Testis (tissue), 3 donors: ENCODE results near the gene CAMTA1. TPM values are rescaled to one million over a fixed set of nuclear protein-coding genes. Genes with fewer than 3 reads are reported as not detected.

Experiments
- DNase-seq: peaks from one replicate; pipeline ENCODE4 v3.0.0-alpha.2; 2019
- H3K27ac ChIP-seq, 2 donors: fragments of 200-600 bp; sonication (generic); one replicate each; pipeline ENCODE4 v1.5.1; 2019
- H3K27me3 ChIP-seq: fragments of 200-600 bp; sonication (generic); one replicate; pipeline ENCODE4 v1.5.1; 2019
- H3K36me3 ChIP-seq: fragments of 200-600 bp; sonication (generic); one replicate; pipeline ENCODE4 v1.5.1; 2017; ENCODE audit warnings: low read depth; ENCODE audit errors: missing control alignments
- H3K4me1 ChIP-seq: fragments of 200-600 bp; sonication (generic); one replicate; pipeline ENCODE4 v1.5.1; 2019
- H3K4me3 ChIP-seq, 2 donors: fragments of 200-600 bp; sonication (generic); one replicate each; pipeline ENCODE4 v1.5.1; 2017 to 2019
- H3K9me3 ChIP-seq: fragments of 200-600 bp; sonication (generic); one replicate; pipeline ENCODE4 v1.5.1; 2017
- POLR2A ChIP-seq: fragments of 450-650 bp; IDR thresholded peaks from one replicate; pipeline ENCODE4 v1.6.1; 2017; ENCODE audit warnings: antibody characterized with exemption, mild to moderate bottlenecking, moderate library complexity
- WGBS, 2 donors: methylation state at CpG; one replicate each; pipeline ENCODE4 v1.1.5; 2018; 5-methylcytosine and 5-hydroxymethylcytosine counted together
- intact Hi-C: fragments of 100-400 bp; cut with DNase I; formaldehyde crosslinking; loops from one replicate; pipeline ENCODE4 v1.15.1; 2023; ENCODE audit warnings: low total_unique reads
- polyA plus RNA-seq: library from polyadenylated mRNA; stranded (reverse); fragments of 350-450 nt; fragmentation: Illumina TruSeq; extraction: RNeasy Lipid Tissue Mini Kit (QIAGEN cat#74804); gene quantifications from one replicate; pipeline ENCODE4 v1.2.3, GENCODE V29; 2014; ENCODE audit warnings: low read depth, low replicate concordance; ENCODE audit not compliant: insufficient read depth
- total RNA-seq, 2 donors: library from RNA; depleted of rRNA; stranded (reverse); fragments of >200 nt; gene quantifications; one replicate each; pipeline ENCODE4 v1.2.3, GENCODE V29; 2016
- TF ChIP-seq, protein P1 (sequence below), 3 experiments: fragments of 450-650 bp in 2 of 3; fragments of 200-600 bp in 1 of 3; sonication (generic) in 1 of 3; IDR thresholded peaks; one replicate each; pipeline ENCODE4 v1.5.1; 2016 to 2019; ENCODE audit warnings: antibody characterized with exemption in 3 of 3, mild to moderate bottlenecking in 2 of 3, moderate library complexity in 1 of 3

Gene CAMTA1
- total and polyA plus RNA-seq, 3 donors from 2014 or later, result 116 to 158 (median 119) TPM

DNA sequence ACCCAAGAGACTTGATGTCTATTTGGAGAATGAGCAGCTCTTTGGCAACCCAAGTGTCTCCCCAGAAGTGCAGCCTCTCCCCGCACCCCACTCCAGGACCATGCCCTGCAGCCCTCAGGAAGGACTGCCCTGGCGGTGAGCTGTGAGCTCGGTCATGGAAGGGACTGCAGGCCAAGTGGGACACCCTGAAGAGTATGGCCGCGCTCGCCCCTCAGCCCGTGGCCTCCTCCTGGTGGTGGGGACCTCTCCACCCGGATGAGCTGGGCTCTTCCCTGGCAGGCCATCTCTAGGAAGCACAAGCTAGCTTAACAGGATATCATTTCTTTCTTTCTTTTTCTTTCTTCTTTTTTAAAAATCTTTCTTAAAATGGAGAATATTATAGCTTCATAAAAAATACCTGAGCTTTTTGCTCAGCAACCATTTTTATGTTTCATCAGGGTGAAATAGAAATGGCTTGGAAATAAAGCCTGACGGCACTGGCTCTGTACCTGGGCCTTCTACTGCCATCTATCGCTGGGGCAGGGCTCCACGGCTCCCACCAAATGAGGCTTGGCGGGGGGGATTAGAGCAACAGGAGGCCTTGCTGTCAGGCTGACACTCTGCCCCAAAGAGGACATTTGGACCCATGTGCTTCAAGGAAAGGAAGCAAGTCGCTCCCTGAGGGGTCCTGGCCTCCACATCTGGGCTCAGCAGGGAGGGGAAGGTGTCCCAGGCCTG is 689.7 kb downstream of the CAMTA1 start:
- no peak for TF ChIP-seq POLR2A
- TF ChIP-seq, protein P1, sequence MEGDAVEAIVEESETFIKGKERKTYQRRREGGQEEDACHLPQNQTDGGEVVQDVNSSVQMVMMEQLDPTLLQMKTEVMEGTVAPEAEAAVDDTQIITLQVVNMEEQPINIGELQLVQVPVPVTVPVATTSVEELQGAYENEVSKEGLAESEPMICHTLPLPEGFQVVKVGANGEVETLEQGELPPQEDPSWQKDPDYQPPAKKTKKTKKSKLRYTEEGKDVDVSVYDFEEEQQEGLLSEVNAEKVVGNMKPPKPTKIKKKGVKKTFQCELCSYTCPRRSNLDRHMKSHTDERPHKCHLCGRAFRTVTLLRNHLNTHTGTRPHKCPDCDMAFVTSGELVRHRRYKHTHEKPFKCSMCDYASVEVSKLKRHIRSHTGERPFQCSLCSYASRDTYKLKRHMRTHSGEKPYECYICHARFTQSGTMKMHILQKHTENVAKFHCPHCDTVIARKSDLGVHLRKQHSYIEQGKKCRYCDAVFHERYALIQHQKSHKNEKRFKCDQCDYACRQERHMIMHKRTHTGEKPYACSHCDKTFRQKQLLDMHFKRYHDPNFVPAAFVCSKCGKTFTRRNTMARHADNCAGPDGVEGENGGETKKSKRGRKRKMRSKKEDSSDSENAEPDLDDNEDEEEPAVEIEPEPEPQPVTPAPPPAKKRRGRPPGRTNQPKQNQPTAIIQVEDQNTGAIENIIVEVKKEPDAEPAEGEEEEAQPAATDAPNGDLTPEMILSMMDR (IDR thresholded peaks at IDR 0.05), result no peak
- H3K36me3 ChIP-seq, result no peaks in the 10 kb centered on the region
- DNase-seq, result no peak
- H3K27me3 ChIP-seq, result no peaks in the 10 kb centered on the region
- WGBS, 2 donors, result 94 to 95% methylated on average over 11 to 13 of the region's 13 CpGs
- H3K9me3 ChIP-seq, result no peaks in the 10 kb centered on the region
- no peak overlapping the region for H3K27ac ChIP-seq
- H3K4me1 ChIP-seq, result peaks cover 33% of the 10 kb centered on the region
- intact Hi-C loops, result no loop called here
- no peak overlapping the region for H3K4me3 ChIP-seq

DNA sequence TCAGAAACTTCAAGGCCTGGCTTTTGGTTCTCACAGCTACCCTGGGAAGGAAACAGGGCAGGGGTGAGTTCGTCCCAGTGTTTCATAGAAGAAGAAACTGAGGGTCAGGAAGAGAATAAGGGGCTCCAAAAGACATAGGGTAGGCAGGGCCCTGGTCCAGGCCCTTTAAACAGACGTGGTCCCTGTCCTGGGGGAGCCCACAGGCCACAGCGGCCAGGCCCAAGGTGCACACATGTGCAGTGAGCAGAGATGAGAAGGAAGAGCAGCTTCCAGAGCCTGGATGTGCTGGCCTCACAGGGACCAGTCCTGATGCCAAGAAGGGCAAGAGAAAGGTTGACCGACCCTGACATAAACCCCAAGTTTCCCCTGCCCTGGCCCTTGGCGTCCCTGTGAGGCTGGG is 690.4 kb downstream of the CAMTA1 start:
- WGBS, 2 donors, result 93 to 100% methylated on average over 2 to 5 of the region's 5 CpGs
- intact Hi-C loops, result no loop called here
- no peaks in the 10 kb centered on the region for H3K36me3 ChIP-seq
- TF ChIP-seq POLR2A, result no peak
- H3K27me3 ChIP-seq, result no peaks in the 10 kb centered on the region
- peaks cover 33% of the 10 kb centered on the region for H3K4me1 ChIP-seq
- H3K27ac ChIP-seq, result no peak overlapping the region
- no peaks in the 10 kb centered on the region for H3K9me3 ChIP-seq
- no peak overlapping the region for H3K4me3 ChIP-seq
- DNase-seq, result no peak

DNA sequence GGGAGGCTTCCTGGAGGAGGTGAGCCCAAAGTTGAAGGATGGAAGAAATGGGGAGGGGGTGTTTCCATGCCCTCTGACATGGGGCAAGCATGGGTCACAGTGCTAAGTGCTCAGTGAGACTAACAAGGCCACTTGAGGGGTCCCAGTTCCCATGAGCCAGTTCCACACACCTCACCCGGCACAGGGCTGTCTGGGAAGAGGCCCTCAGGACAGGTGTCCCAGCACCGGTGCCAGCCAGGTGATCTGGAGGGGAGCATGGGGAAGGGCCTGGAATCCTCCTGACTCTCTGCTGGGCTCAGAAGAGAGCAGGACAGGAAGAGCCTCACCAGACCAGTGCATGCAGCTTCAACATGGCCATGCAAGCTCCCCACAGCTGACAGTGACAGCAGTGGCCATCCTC is 691.1 kb downstream of the CAMTA1 start:
- no peak overlapping the region for H3K27ac ChIP-seq

DNA sequence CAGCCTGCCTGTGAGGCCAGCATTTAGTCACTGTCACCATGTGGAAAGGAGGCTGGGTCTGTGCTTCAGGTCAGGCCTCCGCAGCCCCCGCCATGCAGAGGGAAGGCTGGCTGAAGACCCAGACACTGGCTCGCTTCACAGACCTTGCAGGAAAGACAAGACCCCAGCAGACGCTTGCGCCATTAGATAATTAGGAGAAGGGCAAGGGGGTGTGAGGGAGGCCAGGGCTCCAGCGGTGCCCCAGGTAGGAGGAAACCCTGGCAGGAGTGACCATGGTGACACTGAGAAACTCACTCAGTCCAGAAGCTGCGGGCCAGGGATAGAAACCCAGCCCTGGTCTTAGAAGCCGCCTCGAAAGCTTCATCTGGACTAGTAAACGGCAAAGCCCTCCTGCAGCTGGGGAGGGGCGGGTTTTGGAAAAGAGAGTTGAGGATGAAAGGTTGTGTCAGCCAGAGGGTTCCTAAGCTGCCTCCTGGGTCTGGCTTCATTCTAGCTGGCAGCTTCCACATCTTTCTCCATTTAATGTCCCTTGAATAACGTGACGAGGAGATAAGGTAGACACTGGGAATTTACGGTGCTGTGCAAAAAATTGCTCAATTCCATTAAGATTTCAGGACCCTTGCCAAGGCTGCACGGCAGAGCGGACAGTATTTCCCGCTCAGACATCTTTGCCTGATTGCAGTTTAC is 691.8 kb downstream of the CAMTA1 start:
- H3K27ac ChIP-seq, result no peak overlapping the region
- H3K36me3 ChIP-seq, result no peaks in the 10 kb centered on the region
- no peak for DNase-seq
- peaks cover 25% of the 10 kb centered on the region for H3K4me1 ChIP-seq
- no peak for TF ChIP-seq POLR2A
- TF ChIP-seq, protein P1 (IDR thresholded peaks at IDR 0.05), result no peak
- H3K27me3 ChIP-seq, result no peaks in the 10 kb centered on the region
- WGBS, 2 donors, result 47 to 62% methylated on average over 12 to 17 of the region's 17 CpGs
- H3K4me3 ChIP-seq, result no peak overlapping the region
- H3K9me3 ChIP-seq, result no peaks in the 10 kb centered on the region
- intact Hi-C loops, result no loop called here

More for the DNA sequence above, 691.1 kb downstream of the CAMTA1 start:
- WGBS, 2 donors, result 83 to 88% methylated on average over 1 to 2 of the region's 2 CpGs
- intact Hi-C loops, result no loop called here
- no peak overlapping the region for H3K4me3 ChIP-seq
- TF ChIP-seq, protein P1 (IDR thresholded peaks at IDR 0.05), result no peak
- TF ChIP-seq POLR2A, result no peak
- no peaks in the 10 kb centered on the region for H3K36me3 ChIP-seq
- H3K9me3 ChIP-seq, result no peaks in the 10 kb centered on the region
- H3K27me3 ChIP-seq, result no peaks in the 10 kb centered on the region
- DNase-seq, result no peak
- H3K4me1 ChIP-seq, result peaks cover 31% of the 10 kb centered on the region

DNA sequence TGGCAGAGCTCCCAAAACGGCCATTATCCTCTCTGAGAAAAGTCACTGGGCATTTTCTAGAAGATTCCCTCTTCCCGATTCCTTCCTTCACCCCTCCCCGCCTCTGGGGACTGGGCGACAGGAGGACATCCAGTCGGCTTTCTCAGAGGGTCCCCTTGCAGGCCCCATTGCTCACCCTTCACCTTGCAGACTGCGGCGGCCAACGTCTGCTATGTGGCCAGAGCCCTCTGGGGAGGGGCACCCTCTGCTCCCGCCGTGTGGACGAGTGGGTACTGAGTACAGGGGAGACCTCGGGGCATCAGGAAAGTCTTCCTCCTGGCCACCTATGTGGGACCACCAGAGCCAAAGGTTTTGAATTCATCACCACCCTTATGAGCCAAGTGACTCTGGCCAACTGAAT is 692.3 kb downstream of the CAMTA1 start:
- H3K27ac ChIP-seq, result no peak overlapping the region

More for the DNA sequence above, 692.3 kb downstream of the CAMTA1 start:
- Histone ChIP-seq H3K36me3 (no peaks in the 10 kb centered on the region), H3K4me1 (peaks cover 25% of the 10 kb centered on the region), H3K27me3 (no peaks in the 10 kb centered on the region), H3K4me3 (no peak overlapping the region), H3K9me3 (no peaks in the 10 kb centered on the region)
- DNase-seq, result no peak
- 81 to 82% methylated on average over 12 of the region's 12 CpGs for WGBS, 2 donors
- TF ChIP-seq, protein P1 (IDR thresholded peaks at IDR 0.05), result no peak
- no peak for TF ChIP-seq POLR2A
- intact Hi-C loops, result no loop called here
